ENCODE data around the gene DRC3. TPM values are rescaled to one million over a fixed set of nuclear protein-coding genes. Genes with fewer than 3 reads are reported as not detected.

DRC3 gene
- total RNA-seq, 4 donors from 2014 or later = 0.71 to 4.2 (median 1.4) TPM

DNA sequence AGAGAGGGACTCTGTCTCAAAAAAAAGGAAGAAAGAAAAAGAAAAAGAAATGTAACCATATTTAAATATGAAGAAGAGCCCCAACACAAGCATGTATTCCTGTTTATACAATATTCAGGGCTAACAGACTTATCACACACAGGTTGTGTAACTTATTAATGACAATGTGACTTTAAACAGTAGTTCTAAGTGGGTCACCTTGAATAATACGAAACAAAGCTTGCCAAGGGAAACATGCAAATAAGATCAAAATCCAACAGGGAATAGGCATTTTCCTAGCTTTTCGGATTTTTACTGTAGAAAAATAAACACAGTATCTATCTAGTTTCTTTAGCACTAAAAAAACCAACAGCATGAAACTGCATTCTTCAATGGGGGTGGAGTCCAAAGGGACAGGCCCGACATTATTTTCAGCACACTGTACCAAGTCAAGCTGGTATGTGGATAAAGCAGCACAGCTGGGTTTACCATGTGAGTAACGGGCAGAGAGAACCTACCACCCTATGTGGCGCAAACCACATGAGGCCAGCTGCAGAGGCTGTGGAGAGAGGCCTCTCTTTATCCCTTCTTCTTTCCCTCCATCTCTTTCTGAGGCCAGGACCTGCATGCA, 45.7 kb upstream of the DRC3 start:
- Histone ChIP-seq H3K4me1 (peaks cover 50 to 68% (median 56%) of the 10 kb centered on the region in 4 donors), H3K27ac (replicated peaks in 1 of 4) (peak overlapping the region in 1 of 4 donors; percentile 31), H3K27me3 (no peaks in the 10 kb centered on the region), H3K36me3 (peaks cover 0 to 4% (median 0%) of the 10 kb centered on the region in 4 donors), H3K9me3 (no peaks in the 10 kb centered on the region), H3K4me3 (no peak overlapping the region)
- no peak for DNase-seq (ENCODE audit: extremely low spot score)
- intact Hi-C loops (cut with DNase I) = loop anchor here (10.0 kb wide), 2 partner anchors 48 to 108 kb away; partner anchors contain the start of genes ATPAF2, DRC3, GID4 and TOM1L2
- no peak for TF ChIP-seq POLR2AphosphoS5 (IDR thresholded peaks at IDR 0.05)
- WGBS = 44% methylated on average over 5 of the region's 5 CpGs

DNA sequence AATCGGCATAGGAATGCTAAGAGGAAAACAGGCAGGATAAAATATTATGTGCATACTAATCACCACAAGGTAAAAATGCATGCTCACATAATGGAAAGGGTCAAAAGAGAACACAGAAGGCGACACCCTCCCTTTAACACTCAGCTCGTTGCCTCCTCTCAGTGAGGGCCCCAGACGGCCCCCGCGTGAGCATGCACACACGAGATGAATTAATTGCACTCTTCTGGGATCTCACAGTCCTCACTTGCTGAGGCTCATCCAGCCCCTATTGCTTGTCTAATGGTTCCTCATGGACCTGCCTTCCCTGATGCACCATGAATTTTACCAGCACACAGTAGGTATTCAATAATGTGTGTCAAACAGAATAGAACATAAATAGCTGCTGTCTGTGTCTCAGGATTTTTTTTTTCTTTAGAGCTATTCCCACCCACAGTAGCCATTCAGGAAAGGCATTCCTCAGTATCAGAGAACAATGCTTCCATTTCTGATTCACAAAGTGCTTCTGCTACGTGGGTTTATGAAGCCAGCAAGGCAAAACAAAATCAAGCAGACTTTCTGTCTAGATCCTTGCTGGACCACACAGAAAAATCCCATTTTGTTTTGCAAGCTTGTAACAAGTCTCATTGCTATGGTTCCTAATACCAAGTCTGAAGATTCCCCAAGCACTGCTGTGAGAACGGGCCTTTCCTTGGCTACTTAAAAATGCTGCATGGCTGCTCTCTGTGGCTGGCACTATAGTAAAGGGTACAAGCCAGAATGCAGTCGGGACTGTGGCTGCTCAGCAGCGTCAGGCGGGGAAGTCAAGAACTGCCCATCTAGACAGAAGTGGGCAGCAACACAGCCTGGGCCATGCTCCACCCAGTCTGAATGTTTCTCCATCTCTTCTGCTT, 44.0 kb upstream of the DRC3 start:
- intact Hi-C loops (cut with DNase I) = loop anchor here (10.0 kb wide), 2 partner anchors 46 to 106 kb away; partner anchors contain the start of genes ATPAF2, DRC3, GID4 and TOM1L2
- no peak for DNase-seq (ENCODE audit: extremely low spot score)
- 73% methylated on average over 12 of the region's 12 CpGs for WGBS
- TF ChIP-seq POLR2A (IDR thresholded peaks at IDR 0.05; ENCODE audit: low read depth) = no peak
- TF ChIP-seq POLR2AphosphoS5 (IDR thresholded peaks at IDR 0.05) = no peak
- H3K4me3 ChIP-seq = no peak overlapping the region
- H3K36me3 ChIP-seq = peaks cover 0 to 4% (median 0%) of the 10 kb centered on the region in 4 donors
- peaks cover 33 to 53% (median 41%) of the 10 kb centered on the region in 4 donors for H3K4me1 ChIP-seq
- H3K9me3 ChIP-seq = no peaks in the 10 kb centered on the region
- no peaks in the 10 kb centered on the region for H3K27me3 ChIP-seq
- peak overlapping the region in 2 of 4 donors; percentile 28 to 34 for H3K27ac ChIP-seq (replicated peaks in 1 of 4)

DNA sequence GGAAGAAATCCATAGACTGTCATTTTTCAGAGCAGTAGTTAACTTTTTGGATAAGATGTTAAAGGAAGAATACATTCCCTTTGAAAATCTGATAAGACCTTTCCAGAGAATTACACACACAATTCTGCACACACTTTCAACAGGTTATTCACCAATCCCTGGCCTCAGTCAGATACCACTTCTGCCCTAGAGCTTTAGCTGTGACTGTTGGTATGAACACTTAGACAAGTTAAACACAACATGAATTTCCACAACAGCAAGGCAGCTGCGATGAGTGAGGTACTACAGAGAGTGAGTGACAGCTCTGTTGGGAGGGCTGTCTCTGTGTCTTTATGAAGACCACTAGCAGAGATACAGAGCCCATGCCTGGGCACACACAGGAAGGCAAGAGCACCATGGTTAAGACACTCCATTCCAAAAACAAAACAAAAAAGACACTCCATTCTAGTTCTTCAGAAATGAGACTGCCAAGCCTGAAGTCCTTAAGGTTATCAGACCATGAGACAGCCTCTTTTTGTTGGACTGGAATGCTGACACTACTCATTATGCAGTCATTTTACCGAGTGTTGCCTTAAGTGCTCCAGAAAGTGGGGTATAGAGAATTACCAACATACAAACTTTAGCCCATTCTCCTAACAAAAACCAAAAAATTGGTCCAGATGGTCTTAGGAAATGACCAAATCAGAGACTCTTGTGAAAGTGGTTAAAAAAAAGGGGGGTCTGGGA, 42.8 kb upstream of the DRC3 start:
- no peak for DNase-seq (ENCODE audit: extremely low spot score)
- Histone ChIP-seq H3K4me3 (no peak overlapping the region), H3K27me3 (no peaks in the 10 kb centered on the region), H3K9me3 (no peaks in the 10 kb centered on the region), H3K36me3 (peaks cover 0 to 4% (median 0%) of the 10 kb centered on the region in 4 donors), H3K4me1 (peaks cover 33 to 54% (median 42%) of the 10 kb centered on the region in 4 donors), H3K27ac (replicated peaks in 1 of 4) (no peak overlapping the region)
- TF ChIP-seq POLR2AphosphoS5 (IDR thresholded peaks at IDR 0.05) = no peak
- TF ChIP-seq, protein P1, sequence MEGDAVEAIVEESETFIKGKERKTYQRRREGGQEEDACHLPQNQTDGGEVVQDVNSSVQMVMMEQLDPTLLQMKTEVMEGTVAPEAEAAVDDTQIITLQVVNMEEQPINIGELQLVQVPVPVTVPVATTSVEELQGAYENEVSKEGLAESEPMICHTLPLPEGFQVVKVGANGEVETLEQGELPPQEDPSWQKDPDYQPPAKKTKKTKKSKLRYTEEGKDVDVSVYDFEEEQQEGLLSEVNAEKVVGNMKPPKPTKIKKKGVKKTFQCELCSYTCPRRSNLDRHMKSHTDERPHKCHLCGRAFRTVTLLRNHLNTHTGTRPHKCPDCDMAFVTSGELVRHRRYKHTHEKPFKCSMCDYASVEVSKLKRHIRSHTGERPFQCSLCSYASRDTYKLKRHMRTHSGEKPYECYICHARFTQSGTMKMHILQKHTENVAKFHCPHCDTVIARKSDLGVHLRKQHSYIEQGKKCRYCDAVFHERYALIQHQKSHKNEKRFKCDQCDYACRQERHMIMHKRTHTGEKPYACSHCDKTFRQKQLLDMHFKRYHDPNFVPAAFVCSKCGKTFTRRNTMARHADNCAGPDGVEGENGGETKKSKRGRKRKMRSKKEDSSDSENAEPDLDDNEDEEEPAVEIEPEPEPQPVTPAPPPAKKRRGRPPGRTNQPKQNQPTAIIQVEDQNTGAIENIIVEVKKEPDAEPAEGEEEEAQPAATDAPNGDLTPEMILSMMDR (IDR thresholded peaks at IDR 0.05) = no peak
- TF ChIP-seq POLR2A (IDR thresholded peaks at IDR 0.05; ENCODE audit: low read depth) = no peak
- intact Hi-C loops (cut with DNase I) = loop anchor here (10.0 kb wide), 2 partner anchors 45 to 105 kb away; partner anchors contain the start of genes ATPAF2, DRC3, GID4 and TOM1L2
- 82% methylated on average over 2 of the region's 2 CpGs for WGBS

DNA sequence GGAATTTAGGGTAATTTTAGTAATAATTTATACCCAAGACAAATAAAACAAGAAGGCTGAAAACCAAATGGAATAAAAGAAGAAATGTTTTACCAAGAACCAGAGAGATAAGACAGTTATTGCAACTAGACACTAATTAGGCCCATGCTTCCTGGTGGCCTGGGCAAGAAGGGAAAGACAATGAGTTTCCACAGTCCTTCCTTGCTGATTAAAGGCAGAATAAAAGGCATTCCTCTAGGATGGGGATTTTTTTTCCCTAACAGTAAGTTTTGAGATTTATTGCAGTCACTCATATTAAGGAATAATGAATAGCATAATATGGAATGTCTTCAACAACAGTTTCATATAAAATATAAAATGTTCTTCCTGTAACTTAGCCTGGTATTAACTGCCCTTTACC, 42.0 kb upstream of the DRC3 start:
- Histone ChIP-seq H3K4me3 (no peak overlapping the region), H3K4me1 (peaks cover 39 to 63% (median 47%) of the 10 kb centered on the region in 4 donors), H3K36me3 (peaks cover 0 to 4% (median 0%) of the 10 kb centered on the region in 4 donors), H3K9me3 (no peaks in the 10 kb centered on the region), H3K27ac (replicated peaks in 1 of 4) (no peak overlapping the region), H3K27me3 (no peaks in the 10 kb centered on the region)
- no peak for TF ChIP-seq POLR2AphosphoS5 (IDR thresholded peaks at IDR 0.05)
- no peak for TF ChIP-seq POLR2A (IDR thresholded peaks at IDR 0.05; ENCODE audit: low read depth)
- TF ChIP-seq, protein P1 (IDR thresholded peaks at IDR 0.05) = no peak
- TF ChIP-seq EP300 (IDR thresholded peaks at IDR 0.05) = no peak
- intact Hi-C loops (cut with DNase I) = no loop called here
- DNase-seq (ENCODE audit: extremely low spot score) = no peak

DNA sequence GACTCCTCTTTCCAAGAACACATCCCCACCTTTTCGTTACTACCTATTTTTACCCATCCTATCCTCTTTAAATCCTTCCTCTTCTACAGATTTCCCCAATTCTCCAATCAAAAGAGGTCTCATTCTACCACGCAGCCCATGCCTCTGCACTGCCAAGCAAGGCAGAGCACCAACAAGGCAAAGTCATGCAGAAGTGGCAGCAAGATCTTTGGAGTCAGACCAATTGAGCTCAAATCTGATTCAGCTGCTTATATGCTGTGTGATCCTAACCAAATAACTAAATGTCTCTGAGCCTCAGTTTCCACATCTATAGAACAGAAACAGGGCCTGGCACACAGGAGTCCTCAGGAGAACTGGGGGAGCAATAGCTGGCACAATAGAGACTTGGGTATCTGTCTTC, 41.5 kb upstream of the DRC3 start:
- no peak overlapping the region for H3K4me3 ChIP-seq
- peaks cover 0 to 4% (median 0%) of the 10 kb centered on the region in 4 donors for H3K36me3 ChIP-seq
- no peaks in the 10 kb centered on the region for H3K9me3 ChIP-seq
- WGBS = 78% methylated on average over 2 of the region's 2 CpGs
- H3K27me3 ChIP-seq = no peaks in the 10 kb centered on the region
- no peak overlapping the region for H3K27ac ChIP-seq (replicated peaks in 1 of 4)
- TF ChIP-seq POLR2AphosphoS5 (IDR thresholded peaks at IDR 0.05) (no peak), POLR2A (IDR thresholded peaks at IDR 0.05; ENCODE audit: low read depth) (no peak), EP300 (IDR thresholded peaks at IDR 0.05) (no peak)
- TF ChIP-seq, protein P1 (IDR thresholded peaks at IDR 0.05) = no peak
- intact Hi-C loops (cut with DNase I) = no loop called here
- peaks cover 44 to 64% (median 51%) of the 10 kb centered on the region in 4 donors for H3K4me1 ChIP-seq
- no peak for DNase-seq (ENCODE audit: extremely low spot score)

All from esophagus muscularis mucosa (tissue), 4 donors.